HG03432 (cell line): Measurements from ENCODE around the gene RHBDF1.
"Not testable (repeated sequence)": the region's sequence is repeated elsewhere in the genome, so short reads cannot be mapped to it uniquely, and the experiment has no call there.

Experiments
- ATAC-seq: cut with Tn5 transposase; IDR thresholded peaks from one replicate; pipeline ENCODE4 v1.9.1; 2021; ENCODE audit warnings: mild to moderate bottlenecking, moderate library complexity; ENCODE audit not compliant: unreplicated experiment

The RHBDF1 gene

DNA sequence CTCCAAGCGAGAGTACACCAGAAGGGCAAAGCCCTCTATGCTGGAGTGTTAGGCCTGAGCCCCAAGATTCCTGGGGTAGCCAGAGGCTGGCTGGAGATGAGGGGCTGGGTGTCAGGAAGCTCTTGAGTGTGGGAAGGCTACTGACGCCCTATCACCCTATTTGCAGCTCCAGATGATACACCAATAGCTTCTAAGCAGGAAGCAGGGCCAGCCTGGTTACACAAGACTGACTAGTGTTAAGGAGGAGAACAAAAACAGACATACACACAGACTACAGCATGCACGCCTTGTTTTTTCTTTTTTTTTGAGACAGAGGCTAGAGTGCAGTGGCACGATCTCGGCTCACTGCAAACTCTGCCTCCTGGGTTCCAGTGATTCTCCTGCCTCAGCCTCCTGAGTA, 34.9 kb downstream of the RHBDF1 start:
- ATAC-seq, result no peak

DNA sequence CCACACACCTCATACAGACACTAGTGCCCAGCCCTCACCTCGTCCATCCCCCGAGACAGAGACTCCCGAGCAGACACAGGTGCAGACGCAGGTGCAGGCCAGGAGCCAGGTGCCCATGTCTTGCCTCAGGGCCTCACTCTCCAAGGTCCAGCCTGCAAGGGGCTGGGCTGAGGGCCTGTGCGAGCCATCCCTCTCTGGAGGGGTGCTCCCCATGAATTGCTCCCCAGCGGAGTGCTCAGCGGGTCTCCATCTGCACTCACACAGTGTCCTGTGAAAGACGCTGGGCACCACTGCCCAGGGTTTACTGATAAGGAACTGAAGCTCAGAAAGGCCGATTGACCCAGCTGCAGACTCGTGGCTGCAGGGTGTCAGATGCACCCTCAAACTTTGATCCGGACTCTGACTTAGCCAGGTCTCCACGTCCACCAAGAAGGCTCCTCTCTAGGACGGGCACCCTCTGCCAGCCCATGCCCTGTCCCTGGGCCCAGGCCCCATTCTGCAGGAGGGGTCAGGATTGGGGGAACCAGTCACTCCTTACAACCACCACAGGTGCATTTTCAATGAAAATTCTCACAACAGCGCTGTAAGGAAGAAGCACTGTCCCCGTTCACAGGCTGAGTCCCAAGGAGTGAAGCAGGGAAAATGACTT, 36.0 kb downstream of the RHBDF1 start:
- ATAC-seq, result no peak

DNA sequence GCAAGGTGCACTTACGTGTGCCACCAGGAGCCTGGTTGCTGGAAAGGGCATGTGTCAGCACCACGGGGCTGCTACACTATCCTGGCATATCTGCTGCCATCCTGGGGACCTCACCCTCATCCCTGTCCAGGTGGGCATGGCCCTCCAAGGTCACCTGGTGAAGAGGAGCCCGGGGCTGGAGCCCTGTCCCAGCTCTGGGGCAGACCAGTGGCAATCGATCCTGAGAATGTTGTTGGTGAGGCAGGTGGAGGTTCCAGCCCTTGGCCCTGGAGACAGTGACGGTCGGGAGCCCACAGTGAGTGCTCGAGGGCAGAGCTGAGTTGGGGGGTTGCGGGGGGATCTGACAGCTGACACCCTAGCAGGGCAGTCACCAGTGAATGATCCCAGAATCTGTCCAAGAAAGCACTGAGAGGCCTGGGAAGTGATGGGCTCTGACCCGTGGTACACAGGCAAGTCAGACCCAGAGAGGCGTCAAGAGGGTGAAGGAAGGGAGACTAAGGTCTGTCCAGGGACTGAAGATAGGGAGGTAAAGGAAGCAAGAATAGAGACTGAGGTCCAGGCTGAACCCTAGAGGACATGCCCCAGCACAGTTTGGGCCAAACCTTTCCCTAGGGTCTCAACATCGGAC, 36.6 kb downstream of the RHBDF1 start:
- no peak for ATAC-seq

DNA sequence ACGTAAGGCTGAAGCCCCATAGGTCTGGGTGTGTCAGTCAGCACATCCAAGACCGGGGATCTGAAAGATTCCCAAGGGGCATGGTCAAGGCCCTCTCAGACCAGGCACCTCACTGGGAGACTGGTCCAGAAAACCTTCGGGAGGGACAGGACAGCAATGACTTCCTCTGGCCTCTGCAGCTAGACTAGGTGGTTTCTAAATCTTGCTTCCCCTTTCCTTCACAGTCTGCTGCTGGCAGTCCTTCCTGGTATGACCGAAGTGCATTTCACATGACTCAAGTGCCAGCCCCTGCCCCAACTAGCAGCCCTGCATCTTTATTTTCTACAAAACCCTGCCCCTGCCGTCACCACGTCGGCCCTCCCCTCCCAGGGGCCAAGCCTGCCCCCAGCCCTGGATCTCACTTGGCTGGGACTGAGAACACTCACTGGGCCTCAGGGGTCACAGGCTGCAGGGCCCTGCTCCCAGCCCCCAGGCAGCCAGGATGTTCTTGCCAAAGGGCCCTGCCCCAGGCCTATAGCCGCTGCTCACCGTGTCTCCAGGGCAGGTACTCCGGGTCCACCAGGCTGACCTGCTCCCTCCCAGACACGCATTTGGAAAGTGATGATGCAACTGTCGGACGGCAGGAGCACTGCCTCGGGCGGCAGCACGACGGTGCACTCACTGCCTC, 37.3 kb downstream of the RHBDF1 start:
- ATAC-seq, result no peak

DNA sequence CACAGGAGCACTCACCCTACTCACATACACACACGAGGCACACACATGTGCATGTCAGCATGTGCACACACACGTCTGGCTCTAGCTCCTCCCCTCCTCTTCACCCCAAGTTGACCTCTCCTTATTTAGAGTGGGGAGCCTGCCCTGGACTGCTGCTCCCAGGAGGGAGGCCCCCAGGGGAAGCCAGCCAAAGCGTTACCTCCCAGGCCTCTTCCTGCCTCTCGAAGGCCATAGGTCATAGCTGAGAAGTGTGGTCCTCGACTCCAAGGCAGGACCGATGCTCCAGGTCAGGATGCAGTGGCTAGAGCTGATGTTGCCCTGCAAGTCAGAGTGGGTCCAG, 37.8 kb downstream of the RHBDF1 start:
- no peak for ATAC-seq

DNA sequence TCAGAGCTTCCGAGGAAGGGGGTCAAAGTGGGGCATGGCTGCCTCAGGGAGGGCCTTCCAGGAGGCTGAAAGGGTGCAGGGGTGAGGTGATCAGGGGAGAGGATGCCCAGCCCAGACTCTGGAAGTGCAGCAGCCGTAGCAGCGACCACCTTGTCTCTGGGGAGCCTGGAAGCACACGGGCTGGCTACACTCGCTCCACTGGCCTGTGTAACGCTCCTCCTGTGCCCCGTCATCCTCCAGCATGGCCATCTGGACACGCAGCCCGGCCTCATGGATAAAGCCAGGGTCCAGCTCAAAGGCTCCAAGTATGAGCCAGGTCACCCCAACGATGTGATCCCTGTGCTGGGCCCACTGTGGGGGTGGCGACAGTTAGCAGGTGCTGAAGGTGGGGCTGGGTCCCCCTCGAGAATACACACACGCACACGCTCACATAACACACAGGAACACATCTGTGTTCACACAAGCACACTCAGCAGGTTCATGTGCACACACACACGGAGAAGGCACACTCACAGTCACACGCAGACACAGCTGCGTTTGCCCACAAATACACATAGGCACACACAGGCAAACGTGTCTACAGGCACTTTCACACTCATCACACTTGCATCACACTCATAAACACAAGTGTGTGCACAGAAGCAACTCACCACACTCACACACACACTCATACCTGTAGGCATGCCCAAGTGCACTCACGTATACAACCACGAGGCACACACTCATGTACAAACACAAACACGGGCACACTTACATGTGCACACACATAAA, 38.4 kb downstream of the RHBDF1 start:
- no peak for ATAC-seq

DNA sequence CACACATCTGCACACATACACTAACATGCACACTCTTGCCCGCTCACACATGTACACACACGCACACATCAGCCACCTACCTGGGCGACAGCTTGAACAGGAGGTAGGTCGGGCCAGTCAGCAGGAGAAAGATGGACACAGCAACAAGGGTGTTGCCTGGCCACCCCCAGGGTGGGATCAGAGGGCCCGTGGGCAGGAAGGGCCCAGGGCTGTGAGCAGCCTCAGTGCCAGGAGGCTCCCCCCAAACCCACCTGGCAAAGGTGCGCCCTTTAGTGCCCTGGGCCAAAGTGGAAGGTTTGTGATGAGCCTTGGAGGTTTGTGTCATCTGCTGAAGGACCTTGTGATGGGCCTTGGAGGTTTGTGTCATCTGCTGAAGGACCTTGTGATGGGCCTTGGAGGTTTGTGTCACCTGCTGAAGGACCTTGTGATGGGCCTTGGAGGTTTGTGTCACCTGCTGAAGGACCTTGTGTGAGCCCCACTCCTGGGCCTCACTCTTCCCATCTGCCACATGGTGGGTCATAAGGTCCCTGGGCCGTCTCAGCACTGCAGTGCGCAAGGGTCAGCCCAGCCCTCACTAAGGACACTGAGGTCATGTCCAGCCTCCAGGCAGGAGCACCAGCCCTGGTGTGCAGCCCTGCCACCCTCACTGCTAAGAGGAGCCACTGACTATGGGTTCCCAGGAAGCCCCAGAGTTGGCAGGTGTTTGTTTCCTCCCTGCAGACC, 39.1 kb downstream of the RHBDF1 start:
- ATAC-seq, result not testable (repeated sequence)

DNA sequence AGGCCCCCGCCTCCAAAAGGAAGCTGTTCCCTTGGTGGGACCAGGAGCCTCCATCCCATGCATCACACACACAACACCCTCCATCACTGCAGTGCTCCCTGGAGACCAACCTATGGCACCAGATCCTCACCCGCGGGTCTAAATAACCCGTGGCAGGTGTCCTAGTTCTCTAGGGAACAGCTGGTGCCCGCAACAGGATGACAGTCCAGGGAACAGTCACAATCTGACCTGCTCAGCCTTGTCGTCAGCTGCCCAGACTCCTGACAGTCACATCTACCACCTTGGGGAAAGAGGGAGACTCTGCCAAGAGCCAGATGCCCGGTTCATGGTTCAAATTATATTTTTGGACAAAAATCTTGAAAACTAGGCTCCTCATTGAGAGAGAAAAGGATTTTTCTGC, 41.8 kb downstream of the RHBDF1 start:
- not testable (repeated sequence) for ATAC-seq

DNA sequence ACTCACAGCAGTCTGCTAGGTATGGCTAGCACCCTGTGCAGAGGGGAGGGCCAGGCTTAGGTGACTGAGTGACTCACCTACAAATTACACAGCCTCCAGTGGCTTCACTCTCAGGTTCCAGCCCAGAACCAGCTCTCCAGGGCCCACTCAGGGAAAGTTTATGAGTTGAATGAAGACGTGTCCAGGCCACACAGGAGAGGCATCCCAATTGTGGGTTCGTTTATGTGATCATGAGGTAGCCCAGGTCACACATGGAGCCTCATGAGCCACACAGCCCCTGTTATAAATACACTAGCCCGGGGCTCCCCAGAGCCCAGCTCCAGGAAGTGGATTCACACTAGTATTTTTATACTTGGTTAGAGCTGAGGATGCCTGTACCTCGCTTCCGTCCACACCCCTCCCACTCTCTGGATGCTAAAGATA, 46.5 kb downstream of the RHBDF1 start:
- peak; percentile 66 for ATAC-seq

DNA sequence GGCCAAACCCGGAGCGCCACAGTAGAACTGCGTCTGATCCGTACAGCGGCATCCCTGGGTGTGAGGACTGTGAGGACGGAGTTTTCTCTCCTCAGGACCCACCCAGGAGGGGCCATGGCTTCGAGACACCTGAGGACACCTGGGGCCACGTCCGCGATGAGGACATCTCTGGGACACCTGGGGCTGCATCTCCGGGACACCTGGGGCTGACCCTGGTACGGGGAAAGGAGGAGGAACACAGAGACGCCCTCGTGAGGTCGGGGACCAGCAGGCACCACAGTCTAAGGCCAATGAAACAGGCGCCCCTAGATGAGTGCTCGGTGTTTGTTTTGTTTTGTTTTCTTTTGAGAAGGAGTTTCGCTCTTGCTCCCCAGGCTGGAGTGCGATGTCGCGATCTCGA, 48.3 kb downstream of the RHBDF1 start:
- not testable (repeated sequence) for ATAC-seq

DNA sequence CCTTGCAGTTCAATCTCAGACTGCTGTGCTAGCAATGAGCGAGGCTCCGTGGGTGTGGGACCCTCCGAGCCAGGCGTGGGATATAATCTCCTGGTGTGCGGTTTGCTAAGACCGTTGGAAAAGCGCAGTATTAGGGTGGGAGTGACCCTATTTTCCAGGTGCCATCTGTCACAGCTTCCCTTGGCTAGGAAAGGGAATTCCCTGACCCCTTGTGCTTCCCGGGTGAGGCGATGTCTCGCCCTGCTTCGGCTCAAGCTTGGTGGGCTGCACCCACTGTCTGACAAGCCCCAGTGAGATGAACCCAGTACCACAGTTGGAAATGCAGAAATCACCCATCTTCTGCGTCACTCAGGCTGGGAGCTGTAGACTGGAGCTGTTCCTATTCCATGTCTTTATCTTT, 51.5 kb downstream of the RHBDF1 start:
- ATAC-seq, result not testable (repeated sequence)

DNA sequence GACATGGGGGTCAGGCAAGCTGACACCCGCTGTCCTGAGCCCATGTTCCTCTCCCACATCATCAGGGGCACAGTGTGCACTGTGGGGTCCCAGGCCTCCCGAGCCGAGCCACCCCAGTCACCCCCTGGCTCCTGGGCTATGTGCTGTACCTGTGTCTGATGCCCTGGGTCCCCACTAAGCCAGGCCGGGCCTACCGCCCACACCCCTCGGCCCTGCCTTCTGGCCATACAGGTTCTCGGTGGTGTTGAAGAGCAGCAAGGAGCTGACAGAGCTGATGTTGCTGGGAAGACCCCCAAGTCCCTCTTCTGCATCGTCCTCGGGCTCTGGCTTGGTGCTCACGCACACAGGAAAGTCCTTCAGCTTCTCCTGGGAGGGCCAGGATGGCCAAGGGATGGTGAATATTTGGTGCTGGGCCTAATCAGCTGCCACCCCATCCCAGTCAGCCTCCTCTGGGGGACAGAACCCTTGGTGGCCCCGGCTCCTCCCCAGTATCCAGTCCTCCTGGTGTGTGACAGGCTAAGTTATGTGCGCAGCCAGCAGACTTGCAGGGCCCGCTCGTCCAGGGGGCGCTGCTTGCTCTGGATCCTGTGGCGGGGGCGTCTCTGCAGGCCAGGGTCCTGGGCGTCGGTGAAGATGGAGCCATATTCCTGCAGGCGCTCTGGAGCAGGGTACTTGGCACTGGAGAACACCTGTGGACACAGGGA, 55.2 kb downstream of the RHBDF1 start:
- ATAC-seq, result not testable (repeated sequence)

DNA sequence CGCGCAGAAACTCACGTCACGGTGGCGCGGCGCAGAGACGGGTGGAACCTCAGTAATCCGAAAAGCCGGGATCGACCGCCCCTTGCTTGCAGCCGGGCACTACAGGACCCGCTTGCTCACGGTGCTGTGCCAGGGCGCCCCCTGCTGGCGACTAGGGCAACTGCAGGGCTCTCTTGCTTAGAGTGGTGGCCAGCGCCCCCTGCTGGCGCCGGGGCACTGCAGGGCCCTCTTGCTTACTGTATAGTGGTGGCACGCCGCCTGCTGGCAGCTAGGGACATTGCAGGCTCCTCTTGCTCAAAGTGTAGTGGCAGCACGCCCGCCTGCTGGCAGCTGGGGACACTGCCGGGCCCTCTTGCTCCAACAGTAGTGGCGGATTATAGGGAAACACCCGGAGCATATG, 61.7 kb downstream of the RHBDF1 start:
- not testable (repeated sequence) for ATAC-seq

DNA sequence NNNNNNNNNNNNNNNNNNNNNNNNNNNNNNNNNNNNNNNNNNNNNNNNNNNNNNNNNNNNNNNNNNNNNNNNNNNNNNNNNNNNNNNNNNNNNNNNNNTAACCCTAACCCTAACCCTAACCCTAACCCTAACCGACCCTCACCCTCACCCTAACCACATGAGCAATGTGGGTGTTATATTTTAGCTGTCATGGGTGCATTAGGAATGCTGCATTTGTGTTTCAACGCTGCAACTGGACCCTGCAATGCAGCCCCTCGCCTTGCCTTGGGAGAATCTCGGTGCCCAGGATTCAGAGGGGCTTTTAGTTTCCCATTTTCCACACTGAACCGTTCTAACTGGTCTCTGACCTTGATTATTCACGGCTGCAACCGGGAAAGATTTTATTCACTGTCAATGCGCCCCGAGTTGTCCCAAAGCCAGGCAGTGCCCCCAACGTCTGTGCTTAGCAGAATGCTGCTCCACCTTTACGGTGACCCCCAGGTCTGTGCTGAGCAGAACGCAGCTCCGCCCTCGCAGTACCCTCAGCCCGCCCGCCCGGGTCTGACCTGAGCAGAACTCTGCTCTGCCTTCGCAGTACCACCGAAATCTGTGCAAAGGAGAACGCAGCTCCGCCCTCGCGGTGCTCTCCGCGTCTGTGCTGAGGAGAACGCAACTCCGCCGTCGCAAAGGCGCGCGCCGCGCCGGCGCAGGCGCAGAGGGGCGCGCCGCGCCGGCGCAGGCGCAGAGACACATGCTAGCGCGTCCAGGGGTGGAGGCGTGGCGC, 62.3 kb downstream of the RHBDF1 start:
- ATAC-seq, result no peak
